Hepatic stellate cell (primary cell): ENCODE measurements around the gene AASDHPPT.
"Not testable (repeated sequence)": the region's sequence is repeated elsewhere in the genome, so short reads cannot be mapped to it uniquely, and the experiment has no call there.

Experiments used
- DNase-seq: peaks from one replicate; pipeline ENCODE4 v3.0.0; 2011; ENCODE audit warnings: low spot score

Gene AASDHPPT

GRCh38 chr11:106077609-106078455 is at the start of gene AASDHPPT:
TSS of gene AASDHPPT (plus strand) at chr11:106077662. CDS start at chr11:106077711, 49 bp downstream.
- peak; percentile 5 for DNase-seq

DNA sequence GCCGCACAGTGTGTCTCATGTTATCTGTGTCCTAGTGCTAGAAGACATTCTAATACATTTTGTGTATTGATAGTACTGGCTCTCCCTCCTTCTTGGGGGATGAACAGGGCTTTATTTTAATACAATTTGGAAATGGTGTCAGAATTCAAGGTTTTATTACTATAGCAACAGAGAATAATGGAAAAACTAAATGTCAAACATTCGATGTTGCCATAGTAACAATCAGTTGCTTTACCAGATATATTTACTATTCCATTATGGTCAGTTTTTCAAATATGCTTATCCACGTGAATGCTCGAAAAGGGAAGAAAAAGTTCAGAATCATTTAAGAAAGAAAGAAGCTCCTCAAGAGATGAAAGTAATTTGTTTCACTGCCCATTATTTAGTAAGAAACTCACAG is 46.9 kb upstream of the AASDHPPT start:
- no peak for DNase-seq

DNA sequence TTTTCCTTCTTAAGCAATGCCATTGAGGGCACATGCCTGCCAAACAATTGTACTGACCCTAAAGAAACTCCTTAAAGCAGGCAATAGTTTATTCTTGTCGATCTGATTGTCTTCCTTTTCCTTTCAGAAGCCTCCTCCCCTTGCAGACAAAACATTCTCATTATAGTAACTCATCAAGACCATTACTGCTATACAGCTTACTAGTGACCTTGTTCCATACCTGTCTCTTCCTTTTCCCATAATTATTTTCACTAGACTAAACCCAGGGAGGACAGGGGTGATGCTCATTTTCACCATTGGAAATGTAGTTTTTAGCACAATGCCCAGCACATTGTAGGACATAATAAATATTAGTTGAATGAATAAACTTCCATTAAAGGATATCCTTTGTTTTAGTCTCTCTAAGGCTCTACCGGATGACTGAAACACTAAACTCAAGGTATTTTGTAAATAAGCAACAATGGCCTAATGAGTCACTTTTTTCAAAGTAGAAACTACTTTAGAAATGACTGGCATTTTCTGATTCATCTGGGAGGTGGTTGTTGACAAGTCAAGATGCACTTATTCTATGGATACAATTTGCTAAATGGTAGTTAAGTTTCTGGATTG is 46.2 kb upstream of the AASDHPPT start:
- DNase-seq: no peak

DNA sequence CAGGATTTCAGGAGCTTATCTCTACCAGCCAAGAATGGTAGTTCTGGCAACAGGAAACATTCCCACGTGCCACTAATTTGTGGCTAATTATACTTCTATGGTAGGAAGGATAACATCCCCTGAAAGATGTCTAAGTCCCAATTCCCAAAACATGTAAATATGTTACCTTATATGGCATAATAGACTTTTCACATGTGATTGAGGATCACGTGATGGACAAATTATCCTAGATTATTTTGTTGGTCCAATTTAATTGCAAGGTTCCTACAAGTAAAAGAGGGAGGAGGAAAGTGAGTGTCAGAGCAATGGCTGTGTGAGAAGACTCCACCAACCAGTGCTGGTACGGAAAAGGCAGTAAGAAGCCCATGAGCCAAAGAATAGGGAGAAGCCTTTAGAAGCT is 45.5 kb upstream of the AASDHPPT start:
- no peak for DNase-seq

GRCh38 chr11:106032861-106033260 is 44.6 kb upstream of the AASDHPPT start:
- no peak for DNase-seq

- no peak for DNase-seq
Observed at GRCh38 chr11:106043540-106043939, 33.9 kb upstream of the AASDHPPT start.

- no peak for DNase-seq
Observed at GRCh38 chr11:106047631-106048030, 29.8 kb upstream of the AASDHPPT start.

GRCh38 chr11:106049727-106050476 is 27.6 kb upstream of the AASDHPPT start:
- no peak for DNase-seq

DNA sequence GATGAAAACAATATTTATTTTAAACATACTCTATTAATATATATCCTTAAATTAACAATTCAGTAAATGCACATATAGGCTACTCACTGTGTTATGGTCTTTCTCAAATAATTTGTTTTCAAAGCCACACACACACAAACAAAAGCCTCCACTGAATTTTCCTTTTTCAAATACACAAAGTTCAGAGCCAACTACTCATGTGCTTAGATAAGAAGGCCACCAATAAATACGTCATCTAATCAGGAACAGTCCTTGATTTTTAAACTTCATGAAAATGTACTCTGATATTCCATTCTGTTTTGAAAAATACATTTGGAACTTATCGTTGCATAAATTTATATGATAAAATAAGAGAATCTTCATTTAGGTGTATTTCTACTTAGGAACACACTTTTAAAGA is 26.4 kb upstream of the AASDHPPT start:
- no peak for DNase-seq

GRCh38 chr11:106058377-106058776 is 19.1 kb upstream of the AASDHPPT start:
- not testable (repeated sequence) for DNase-seq

DNA sequence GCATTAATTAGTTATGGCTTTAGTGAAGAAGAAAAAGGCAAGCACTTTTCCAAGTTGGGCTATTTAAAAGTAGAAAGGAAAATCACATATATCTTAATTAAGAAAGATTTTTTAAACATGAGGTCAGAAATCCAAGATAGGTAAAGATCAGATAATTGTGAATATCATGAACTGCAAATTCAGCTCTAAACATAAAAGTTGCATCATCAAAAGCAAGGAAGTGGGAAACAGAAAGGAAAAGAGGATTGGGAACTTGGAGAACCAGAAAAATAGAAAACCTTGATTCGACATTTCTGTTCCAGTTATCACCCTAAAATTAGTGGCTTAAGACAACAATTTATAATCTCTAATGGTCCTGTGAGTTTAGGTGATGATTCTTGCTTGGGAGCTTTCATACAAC is 17.8 kb upstream of the AASDHPPT start:
- no peak for DNase-seq

DNA sequence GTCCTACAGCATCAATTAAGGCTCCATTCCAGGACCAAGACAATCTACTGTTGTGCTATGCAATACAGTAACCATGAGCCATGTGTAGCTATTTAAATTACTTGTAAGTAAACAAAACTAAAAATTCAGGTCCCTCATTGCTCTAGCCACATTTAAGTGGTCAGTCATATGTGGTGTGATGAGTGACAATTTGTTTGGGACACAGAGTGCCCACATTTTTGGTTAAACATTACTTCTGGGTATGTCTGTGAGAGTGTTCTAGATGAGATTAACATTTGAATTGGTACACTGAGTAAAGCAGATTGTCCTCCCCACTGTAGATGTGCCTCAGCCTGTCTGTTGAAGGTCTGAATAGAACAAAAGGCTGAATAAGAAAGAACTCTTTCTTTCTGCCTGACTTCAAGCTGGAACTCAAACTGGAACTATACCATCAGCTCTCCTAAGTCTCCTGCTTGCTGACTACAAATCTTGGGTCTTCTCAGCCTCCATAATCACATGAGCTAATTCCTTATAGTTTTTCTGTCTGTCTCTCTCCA is 16.1 kb upstream of the AASDHPPT start:
- no peak for DNase-seq

- DNase-seq: no peak
Observed at GRCh38 chr11:106061954-106062949, 15.2 kb upstream of the AASDHPPT start.

DNA sequence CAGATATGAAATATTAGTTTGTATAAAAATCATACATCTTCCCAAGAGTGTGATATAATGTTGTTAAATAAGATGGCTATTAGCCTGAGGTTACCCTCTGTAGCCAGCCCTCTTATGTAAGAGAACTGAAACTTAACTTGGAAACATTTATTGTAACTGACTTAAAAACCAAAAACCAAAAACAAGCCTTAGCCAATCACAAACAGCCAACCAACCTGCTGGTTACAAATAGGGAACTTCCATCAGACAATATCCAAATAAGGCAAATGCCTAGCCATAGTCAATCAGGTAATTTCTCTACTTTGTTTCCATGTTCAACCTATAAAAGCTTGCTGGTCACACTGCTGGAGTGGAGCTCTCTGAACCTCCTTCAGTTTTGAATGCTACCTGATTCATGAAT is 14.5 kb upstream of the AASDHPPT start:
- no peak for DNase-seq

GRCh38 chr11:106070606-106071005 is 6.9 kb upstream of the AASDHPPT start:
- DNase-seq: no peak

- no peak for DNase-seq
Observed at GRCh38 chr11:106072804-106073203, 4.7 kb upstream of the AASDHPPT start.

DNA sequence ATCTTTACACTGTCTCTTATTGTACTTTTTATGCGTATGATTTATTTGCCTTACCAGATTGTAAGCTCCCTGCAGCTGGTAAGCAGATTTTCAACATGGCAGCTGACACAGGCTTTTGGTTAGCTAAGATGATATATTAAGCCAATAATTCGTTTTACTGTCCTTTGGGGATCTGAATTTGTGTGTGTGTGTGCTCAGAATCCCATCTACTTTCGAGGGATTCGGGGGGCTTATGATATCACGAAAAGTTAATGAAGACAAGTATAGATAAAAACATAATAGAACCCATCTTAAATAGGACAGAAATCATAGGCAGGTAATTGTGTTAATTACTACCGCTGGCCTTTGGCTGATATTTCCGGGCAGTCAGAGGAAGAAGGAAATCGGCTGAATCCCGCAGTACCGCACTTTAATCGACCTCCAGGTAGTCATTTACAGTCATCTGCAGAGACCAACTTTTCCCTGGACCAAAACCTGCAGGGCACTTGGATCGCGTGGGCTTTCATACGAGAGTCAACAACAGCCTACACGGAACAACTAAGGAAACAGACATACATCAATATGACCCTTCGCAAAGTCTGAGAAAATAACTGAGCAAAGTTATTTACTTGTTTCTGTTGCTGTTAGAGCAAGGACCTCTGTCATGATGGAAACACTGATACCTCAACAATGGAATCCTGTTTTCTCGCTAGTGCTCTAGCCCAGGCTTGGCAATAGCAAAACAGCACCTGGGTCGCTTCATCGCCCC is 1.1 kb upstream of the AASDHPPT start:
- no peak for DNase-seq

DNA sequence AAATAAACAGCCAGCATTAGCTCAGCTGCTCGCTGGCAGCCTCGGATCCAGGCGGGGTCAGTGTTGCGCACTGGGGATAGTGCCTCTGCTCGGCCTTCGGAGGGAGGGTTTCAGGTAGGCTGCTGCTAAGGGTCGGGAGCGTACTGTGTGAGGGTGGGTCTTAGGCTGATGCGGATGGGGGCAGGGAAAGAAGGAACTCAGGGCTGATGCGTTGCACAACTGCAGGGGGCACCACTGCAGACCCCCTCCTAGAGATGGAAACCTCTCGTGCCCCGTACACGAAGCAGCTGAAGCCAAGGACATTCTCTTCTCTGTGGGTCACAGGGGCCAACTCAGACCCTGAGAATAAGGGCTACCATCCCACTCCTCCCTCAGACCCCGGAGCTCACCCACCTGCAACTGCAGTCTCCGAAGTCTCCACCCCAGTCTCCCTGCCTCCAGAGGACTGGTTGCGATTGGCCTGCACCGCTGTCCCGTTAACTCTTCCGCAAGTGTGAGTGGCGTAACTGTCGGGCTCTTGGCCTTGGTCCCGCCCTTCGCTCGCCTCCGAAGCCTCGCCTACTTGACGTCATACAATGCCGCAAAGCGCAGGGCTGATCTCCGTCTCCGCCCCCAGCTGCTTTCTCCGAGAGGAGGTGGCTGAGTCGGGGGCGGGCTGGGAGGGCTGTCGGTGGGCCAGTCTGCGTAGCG is 398 bp upstream of the AASDHPPT start, which contains the start of gene KBTBD3:
KBTBD3 (minus strand) TSS at position 429 of the 690 bp plus-strand sequence. CDS start 18,250 bp downstream, outside the sequence.
- DNase-seq: peak; percentile 85

DNA sequence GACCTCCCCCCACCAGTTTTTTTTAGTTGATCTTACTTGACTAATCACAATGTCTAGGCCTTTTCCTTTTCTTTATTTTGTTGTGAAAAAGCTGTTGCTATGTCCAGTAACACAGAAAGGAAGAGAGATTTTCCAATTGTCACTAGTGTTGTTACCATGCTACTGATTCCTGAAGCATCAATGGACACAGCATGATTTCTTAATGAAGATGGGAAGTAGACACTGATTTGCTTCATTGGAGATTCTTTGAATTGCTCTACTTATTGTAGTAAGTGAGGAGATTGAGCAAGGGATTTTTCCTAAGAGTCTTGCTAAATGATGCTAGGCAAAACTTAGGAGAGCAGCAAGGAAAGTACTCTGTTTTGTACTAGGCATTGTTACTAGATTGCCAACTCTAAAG is 4.6 kb downstream of the AASDHPPT start:
- DNase-seq: no peak

GRCh38 chr11:106086135-106086534 is 8.7 kb downstream of the AASDHPPT start:
- no peak for DNase-seq
